ENCODE results near the gene OBP2A. TPM values are rescaled to one million over a fixed set of nuclear protein-coding genes. Genes with fewer than 3 reads are reported as not detected.
"Not testable (repeated sequence)": the region's sequence is repeated elsewhere in the genome, so short reads cannot be mapped to it uniquely, and the experiment has no call there.

The OBP2A gene
- polyA plus RNA-seq, 3 donors, result not detected

- no peak for TF ChIP-seq CTCF (IDR thresholded peaks at IDR 0.05)
- DNase-seq, result no peak
- Histone ChIP-seq H3K4me3 (replicated peaks in 1 of 3; ENCODE audit: low read depth in 2 of 3, low read length in 3 of 3) (no peak overlapping the region), H4K20me1 (ENCODE audit: insufficient read depth, low read length) (no peaks in the 10 kb centered on the region), H3K9ac (ENCODE audit: insufficient read depth, low read length, poor library complexity, severe bottlenecking) (no peak overlapping the region), H3K36me3 (replicated peaks in 1 of 2; ENCODE audit: control insufficient read depth in 1 of 2, insufficient read depth in 2 of 2, low read length in 2 of 2) (no peaks in the 10 kb centered on the region), H3K27me3 (ENCODE audit: control insufficient read depth in 2 of 2, insufficient read depth in 2 of 2, low read length in 2 of 2) (no peaks in the 10 kb centered on the region), H3K4me1 (ENCODE audit: control insufficient read depth in 1 of 2, insufficient read depth in 2 of 2, low read length in 2 of 2) (no peaks in the 10 kb centered on the region), H3K9me3 (replicated peaks in 1 of 2; ENCODE audit: control insufficient read depth in 1 of 2, insufficient read depth in 1 of 2, low read length in 2 of 2) (peaks cover 0 to 6% of the 10 kb centered on the region in 2 donors), H3K4me2 (replicated peaks; ENCODE audit: extremely low read depth, low read length, poor library complexity, severe bottlenecking) (no peak overlapping the region), H3K27ac (ENCODE audit: low read depth in 1 of 2, low read length in 2 of 2) (no peak overlapping the region), H2AFZ (ENCODE audit: insufficient read depth, low read depth, low read length, poor library complexity, severe bottlenecking) (no peak overlapping the region), H3K79me2 (ENCODE audit: insufficient read depth, low read length) (no peaks in the 10 kb centered on the region)
- no peaks in the 10 kb centered on the region for H3K36me3 Mint-ChIP-seq
- intact Hi-C loops (cut with micrococcal nuclease), result no loop called here
- peaks cover 5 to 14% (median 9%) of the 10 kb centered on the region in 3 donors for H3K27me3 Mint-ChIP-seq (ENCODE audit: low read depth in 3 of 3)
- H3K4me3 Mint-ChIP-seq, result peak overlapping the region in 1 of 2 donors; percentile 14
- H3K27ac Mint-ChIP-seq, result no peak overlapping the region
- peaks cover 5% of the 10 kb centered on the region for H3K4me1 Mint-ChIP-seq
- 68% methylated on average over 4 of the region's 7 CpGs for WGBS (ENCODE audit: insufficient coverage)
- peaks cover 0 to 22% (median 11%) of the 10 kb centered on the region in 7 donors for H3K9me3 Mint-ChIP-seq
Observed at GRCh38 chr9:135512904-135513303, 33.0 kb upstream of the OBP2A start.

- TF ChIP-seq CTCF (IDR thresholded peaks at IDR 0.05), result no peak
- H3K9me3 ChIP-seq (replicated peaks in 1 of 2; ENCODE audit: control insufficient read depth in 1 of 2, insufficient read depth in 1 of 2, low read length in 2 of 2), result peaks cover 0 to 6% of the 10 kb centered on the region in 2 donors
- H3K9ac ChIP-seq (ENCODE audit: insufficient read depth, low read length, poor library complexity, severe bottlenecking), result no peak overlapping the region
- H3K36me3 ChIP-seq (replicated peaks in 1 of 2; ENCODE audit: control insufficient read depth in 1 of 2, insufficient read depth in 2 of 2, low read length in 2 of 2), result no peaks in the 10 kb centered on the region
- WGBS (ENCODE audit: insufficient coverage), result 91% methylated on average over 18 of the region's 19 CpGs
- H3K4me3 ChIP-seq (replicated peaks in 1 of 3; ENCODE audit: low read depth in 2 of 3, low read length in 3 of 3), result no peak overlapping the region
- no peaks in the 10 kb centered on the region for H3K79me2 ChIP-seq (ENCODE audit: insufficient read depth, low read length)
- H2AFZ ChIP-seq (ENCODE audit: insufficient read depth, low read depth, low read length, poor library complexity, severe bottlenecking), result no peak overlapping the region
- intact Hi-C loops (cut with micrococcal nuclease), result no loop called here
- no peak overlapping the region for H3K27ac ChIP-seq (ENCODE audit: low read depth in 1 of 2, low read length in 2 of 2)
- H3K4me1 ChIP-seq (ENCODE audit: control insufficient read depth in 1 of 2, insufficient read depth in 2 of 2, low read length in 2 of 2), result no peaks in the 10 kb centered on the region
- H3K27me3 ChIP-seq (ENCODE audit: control insufficient read depth in 2 of 2, insufficient read depth in 2 of 2, low read length in 2 of 2), result no peaks in the 10 kb centered on the region
- H3K4me3 Mint-ChIP-seq, result no peak overlapping the region
- DNase-seq, result no peak
- H3K4me2 ChIP-seq (replicated peaks; ENCODE audit: extremely low read depth, low read length, poor library complexity, severe bottlenecking), result no peak overlapping the region
- peaks cover 5% of the 10 kb centered on the region for H3K4me1 Mint-ChIP-seq
- H3K36me3 Mint-ChIP-seq, result no peaks in the 10 kb centered on the region
- peaks cover 5 to 18% (median 13%) of the 10 kb centered on the region in 3 donors for H3K27me3 Mint-ChIP-seq (ENCODE audit: low read depth in 3 of 3)
- H3K9me3 Mint-ChIP-seq, result peaks cover 0 to 17% (median 11%) of the 10 kb centered on the region in 7 donors
- H4K20me1 ChIP-seq (ENCODE audit: insufficient read depth, low read length), result no peaks in the 10 kb centered on the region
- peak overlapping the region in 2 of 7 donors; percentile 18 to 52 for H3K27ac Mint-ChIP-seq
Observed at GRCh38 chr9:135513351-135513846, 32.5 kb upstream of the OBP2A start.

DNA sequence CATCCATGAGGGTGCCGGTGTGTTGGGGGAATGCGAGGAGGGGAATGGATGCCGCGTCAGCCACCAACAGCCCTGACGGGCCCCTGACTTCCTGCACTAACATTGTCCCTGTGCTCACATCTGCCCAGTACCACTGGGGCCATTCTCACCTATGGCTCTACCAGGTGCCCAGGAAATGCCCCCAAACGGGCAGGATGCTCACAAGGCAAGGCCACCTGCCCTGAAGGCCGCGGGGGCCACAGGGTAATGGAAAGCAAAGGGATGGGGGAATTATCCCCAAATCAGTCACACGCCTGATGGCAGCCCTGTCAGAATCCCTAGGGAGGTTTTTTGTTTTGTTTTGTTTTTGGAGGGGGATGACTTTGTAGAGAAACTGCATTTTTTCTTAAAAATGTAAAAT lies 32.0 kb upstream of the OBP2A start:
- peaks cover 0 to 13% (median 8%) of the 10 kb centered on the region in 7 donors for H3K9me3 Mint-ChIP-seq
- intact Hi-C loops (cut with micrococcal nuclease); H3K27me3 ChIP-seq (ENCODE audit: control insufficient read depth in 2 of 2, insufficient read depth in 2 of 2, low read length in 2 of 2); H4K20me1 ChIP-seq (ENCODE audit: insufficient read depth, low read length); H3K4me3 Mint-ChIP-seq; H3K9ac ChIP-seq (ENCODE audit: insufficient read depth, low read length, poor library complexity, severe bottlenecking); H3K4me1 Mint-ChIP-seq; H3K27ac ChIP-seq (ENCODE audit: low read depth in 1 of 2, low read length in 2 of 2); H3K79me2 ChIP-seq (ENCODE audit: insufficient read depth, low read length); H3K27ac Mint-ChIP-seq; H3K9me3 ChIP-seq (replicated peaks in 1 of 2; ENCODE audit: control insufficient read depth in 1 of 2, insufficient read depth in 1 of 2, low read length in 2 of 2); H3K36me3 ChIP-seq (replicated peaks in 1 of 2; ENCODE audit: control insufficient read depth in 1 of 2, insufficient read depth in 2 of 2, low read length in 2 of 2); DNase-seq; H3K4me2 ChIP-seq (replicated peaks; ENCODE audit: extremely low read depth, low read length, poor library complexity, severe bottlenecking); H3K4me3 ChIP-seq (replicated peaks in 1 of 3; ENCODE audit: low read depth in 2 of 3, low read length in 3 of 3); H3K4me1 ChIP-seq (ENCODE audit: control insufficient read depth in 1 of 2, insufficient read depth in 2 of 2, low read length in 2 of 2); H3K36me3 Mint-ChIP-seq; H2AFZ ChIP-seq (ENCODE audit: insufficient read depth, low read depth, low read length, poor library complexity, severe bottlenecking): not testable (repeated sequence)
- WGBS (ENCODE audit: insufficient coverage), result no CpG with 5 or more reads among the region's 9 CpGs
- H3K27me3 Mint-ChIP-seq (ENCODE audit: low read depth in 3 of 3), result peaks cover 7 to 21% (median 16%) of the 10 kb centered on the region in 3 donors
